Choroid plexus epithelial cell (primary cell): Measurements from ENCODE around the gene NUP153.

Experiments
- DNase-seq: peaks from one replicate; pipeline ENCODE4 v3.0.0-alpha.2; 2010; ENCODE audit warnings: low read depth
- H3K4me3 ChIP-seq: 2 replicates; pipeline ENCODE4 v1.5.1; 2011; ENCODE audit warnings: low read depth, mild to moderate bottlenecking, control low read depth, low read length, moderate library complexity
- CTCF ChIP-seq: conservative IDR thresholded peaks from 2 replicates; pipeline ENCODE4 v1.5.1; 2011; ENCODE audit warnings: low read depth, mild to moderate bottlenecking, control low read depth, inconsistent platforms, low read length, moderate library complexity

The NUP153 gene

GRCh38 chr6:17606606-17607005 lies 100.1 kb downstream of the NUP153 start:
- no peak for TF ChIP-seq CTCF
- H3K4me3 ChIP-seq: no peak overlapping the region
- DNase-seq: no peak

- no peak overlapping the region for H3K4me3 ChIP-seq
- no peak for TF ChIP-seq CTCF
Measured at GRCh38 chr6:17602888-17603287, 103.8 kb downstream of the NUP153 start.

GRCh38 chr6:17601386-17601703 lies 105.4 kb downstream of the NUP153 start:
- peak; percentile 11 for DNase-seq
- H3K4me3 ChIP-seq: peak overlapping the region; percentile 89
- TF ChIP-seq CTCF: no peak

More at GRCh38 chr6:17602888-17603287, 103.8 kb downstream of the NUP153 start:
- no peak for DNase-seq

- H3K4me3 ChIP-seq: peak overlapping the region; percentile 89
- peak; percentile 30 for DNase-seq
- TF ChIP-seq CTCF: no peak
Measured at GRCh38 chr6:17600527-17601385, 106.0 kb downstream of the NUP153 start.

GRCh38 chr6:17599877-17600526 lies 106.7 kb downstream of the NUP153 start, which contains the start of gene FAM8A1:
FAM8A1 (plus strand) TSS chr6:17600302; CDS start chr6:17600410, 108 bp downstream.
- DNase-seq: peak; percentile 86
- peak within 1 kb of the TSS; percentile 89 for H3K4me3 ChIP-seq
- peak; percentile 72 for TF ChIP-seq CTCF

GRCh38 chr6:17596085-17596484 lies 110.6 kb downstream of the NUP153 start:
- H3K4me3 ChIP-seq: no peak overlapping the region
- TF ChIP-seq CTCF: no peak

GRCh38 chr6:17593246-17593645 lies 113.5 kb downstream of the NUP153 start:
- no peak overlapping the region for H3K4me3 ChIP-seq
- no peak for DNase-seq
- no peak for TF ChIP-seq CTCF

More at GRCh38 chr6:17596085-17596484, 110.6 kb downstream of the NUP153 start:
- no peak for DNase-seq
